ENCODE results near the gene STYXL2.
A peak's percentile ranks its signal among the peaks of the same experiment; 100 is the strongest.

Gene STYXL2

GRCh38 chr1:167081594-167082156 lies 12.2 kb upstream of the STYXL2 start:
- DNase-seq = no peak

- peak; percentile 10 for DNase-seq
Observed at GRCh38 chr1:167082511-167083027, 11.3 kb upstream of the STYXL2 start.

GRCh38 chr1:167083066-167083665 lies 10.7 kb upstream of the STYXL2 start:
- no peak for DNase-seq

GRCh38 chr1:167083871-167084270 lies 10.0 kb upstream of the STYXL2 start:
- no peak for DNase-seq

GRCh38 chr1:167084757-167085156 lies 9.1 kb upstream of the STYXL2 start:
- no peak for DNase-seq

- no peak for DNase-seq
Observed at GRCh38 chr1:167086033-167086432, 7.8 kb upstream of the STYXL2 start.

- DNase-seq = no peak
Observed at GRCh38 chr1:167086768-167087167, 7.1 kb upstream of the STYXL2 start.

- no peak for DNase-seq
Observed at GRCh38 chr1:167088746-167089417, 5.0 kb upstream of the STYXL2 start.

GRCh38 chr1:167089939-167090313 lies 3.9 kb upstream of the STYXL2 start:
- DNase-seq = no peak

GRCh38 chr1:167090314-167090942 lies 3.4 kb upstream of the STYXL2 start, which contains the start of gene GPA33:
GPA33 (minus strand) TSS chr1:167090377; CDS start chr1:167090287, 90 bp downstream.
- DNase-seq = no peak

GRCh38 chr1:167092653-167093052 lies 1.2 kb upstream of the STYXL2 start:
- DNase-seq = no peak

- no peak for DNase-seq
Observed at GRCh38 chr1:167094690-167095089, 815 bp downstream of the STYXL2 start.

- peak; percentile 87 for DNase-seq
Observed at GRCh38 chr1:167095368-167095767, 1.5 kb downstream of the STYXL2 start.

- DNase-seq = no peak
Observed at GRCh38 chr1:167099851-167100250, 6.0 kb downstream of the STYXL2 start.

GRCh38 chr1:167100730-167101129 lies 6.9 kb downstream of the STYXL2 start:
- DNase-seq = no peak

- DNase-seq = no peak
Observed at GRCh38 chr1:167101754-167102153, 7.9 kb downstream of the STYXL2 start.

- no peak for DNase-seq
Observed at GRCh38 chr1:167102906-167103573, 9.2 kb downstream of the STYXL2 start.

- no peak for DNase-seq
Observed at GRCh38 chr1:167104256-167104633, 10.4 kb downstream of the STYXL2 start.

GRCh38 chr1:167105271-167106118 lies 11.6 kb downstream of the STYXL2 start:
- no peak for DNase-seq

- DNase-seq = no peak
Observed at GRCh38 chr1:167106119-167106461, 12.2 kb downstream of the STYXL2 start.

GRCh38 chr1:167107456-167107855 lies 13.6 kb downstream of the STYXL2 start:
- no peak for DNase-seq

GRCh38 chr1:167109125-167109524 lies 15.2 kb downstream of the STYXL2 start:
- DNase-seq = no peak

Data from EL (cell line).